HG03520 (cell line): ENCODE data around the gene UBE2L3.
"Not testable (repeated sequence)": the region's sequence is repeated elsewhere in the genome, so short reads cannot be mapped to it uniquely, and the experiment has no call there.

Source experiments
- ATAC-seq: cut with Tn5 transposase; IDR thresholded peaks from one replicate; pipeline ENCODE4 v1.9.1; 2021; ENCODE audit warnings: mild to moderate bottlenecking, moderate library complexity; ENCODE audit not compliant: unreplicated experiment

UBE2L3 gene

GRCh38 chr22:21599053-21599893, 31.8 kb downstream of the UBE2L3 start:
- no peak for ATAC-seq

GRCh38 chr22:21602579-21602978, 35.1 kb downstream of the UBE2L3 start:
- no peak for ATAC-seq

GRCh38 chr22:21603973-21604372, 36.5 kb downstream of the UBE2L3 start:
- no peak for ATAC-seq

DNA sequence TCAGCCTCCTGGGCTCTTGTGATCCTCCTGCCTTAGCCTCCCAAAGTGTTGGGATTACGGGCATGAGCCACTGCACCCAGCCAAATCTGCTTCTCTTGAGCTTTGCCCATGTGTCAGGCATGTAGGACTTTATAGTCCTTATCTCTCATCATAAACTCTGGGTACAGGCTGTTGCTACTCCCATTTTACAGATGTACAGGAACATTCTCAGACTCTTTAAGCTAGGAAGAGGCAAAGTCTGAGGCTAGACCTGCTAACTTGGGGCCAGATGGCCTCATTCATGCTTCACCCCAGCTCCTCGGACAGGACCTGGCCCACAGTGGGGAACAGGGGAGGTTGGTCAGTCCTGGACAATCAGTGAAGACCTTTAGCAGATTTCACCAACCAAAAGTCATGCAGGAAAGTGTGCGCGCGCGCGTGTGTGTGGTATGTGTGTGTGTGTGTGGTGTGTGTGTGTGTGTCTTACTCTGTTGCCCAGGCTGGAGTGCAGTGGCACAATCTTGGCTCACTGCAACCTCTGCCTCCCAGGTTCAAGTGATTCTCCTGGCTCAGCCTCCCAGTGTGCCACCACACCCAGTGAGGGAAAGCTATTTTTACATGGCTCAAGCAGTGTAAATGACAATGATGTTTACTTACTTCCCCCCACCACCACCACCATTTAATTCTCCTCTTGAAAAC, 38.5 kb downstream of the UBE2L3 start:
- ATAC-seq = no peak

- ATAC-seq = no peak
These were observed 39.3 kb downstream of the UBE2L3 start for GRCh38 chr22:21606775-21607174.

DNA sequence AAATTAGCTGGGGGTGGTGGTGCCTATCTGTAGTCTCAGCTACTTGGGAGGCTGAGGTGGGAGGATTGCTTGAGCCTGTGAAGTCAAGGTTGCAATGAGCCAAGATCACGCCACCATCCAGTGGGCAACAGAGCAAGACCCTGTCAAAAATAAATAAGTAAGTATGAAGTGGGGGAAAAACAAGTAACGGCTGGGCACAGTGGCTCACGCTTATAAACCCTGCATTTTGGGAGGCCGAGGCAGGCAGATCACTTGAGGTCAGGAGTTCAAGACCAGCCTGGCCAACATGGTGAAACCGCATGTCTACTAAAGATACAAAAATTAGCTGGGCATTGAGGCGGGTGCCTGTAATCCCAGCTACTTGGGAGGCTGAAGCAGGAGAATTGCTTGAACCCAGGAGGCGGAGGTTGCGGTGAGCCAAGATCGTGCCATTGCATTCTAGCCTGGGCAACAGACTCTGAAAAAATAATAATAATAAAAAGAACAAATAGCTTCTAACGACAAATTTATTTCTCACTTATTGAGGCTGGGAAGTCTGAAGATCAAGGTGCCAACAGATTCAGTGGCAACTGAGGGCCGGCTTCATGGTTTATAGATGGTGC, 42.1 kb downstream of the UBE2L3 start:
- ATAC-seq = not testable (repeated sequence)

DNA sequence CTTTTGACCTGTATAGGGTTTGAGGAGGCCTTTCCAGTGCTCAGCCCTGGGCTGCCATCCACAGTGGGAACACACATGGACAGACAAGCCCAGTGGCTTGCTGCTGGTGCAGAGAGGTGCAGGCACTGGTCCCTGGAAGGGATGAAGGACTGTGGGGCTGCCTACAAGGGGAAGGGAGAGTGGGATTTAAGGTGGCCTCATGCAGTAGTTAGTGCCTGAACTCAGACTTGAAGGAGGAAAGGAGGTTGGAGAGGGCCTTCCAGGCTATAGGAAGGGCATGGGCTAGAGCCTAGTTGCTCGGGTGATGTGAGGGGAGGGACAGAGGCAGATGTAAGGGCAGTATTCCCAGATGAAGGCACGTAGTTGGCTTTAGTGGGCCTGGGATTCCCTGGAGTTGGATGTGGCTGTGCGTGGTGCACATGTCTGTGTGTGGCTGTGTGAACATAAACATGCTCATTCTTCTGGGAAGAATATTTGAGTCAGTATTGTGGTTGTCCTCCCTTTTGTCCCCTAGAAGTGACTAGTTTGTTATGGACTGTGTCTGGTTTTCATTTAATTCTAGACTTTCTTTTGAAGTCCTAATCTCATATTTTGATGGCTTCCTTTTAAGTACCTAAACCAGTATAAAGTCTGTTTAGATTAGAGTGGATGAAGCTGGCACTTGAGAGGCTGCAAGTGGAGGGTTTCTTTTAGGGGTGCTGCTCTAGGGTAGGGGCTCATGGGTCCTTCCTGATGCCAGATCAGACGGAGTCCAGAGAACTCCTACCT, 43.9 kb downstream of the UBE2L3 start:
- ATAC-seq = no peak

DNA sequence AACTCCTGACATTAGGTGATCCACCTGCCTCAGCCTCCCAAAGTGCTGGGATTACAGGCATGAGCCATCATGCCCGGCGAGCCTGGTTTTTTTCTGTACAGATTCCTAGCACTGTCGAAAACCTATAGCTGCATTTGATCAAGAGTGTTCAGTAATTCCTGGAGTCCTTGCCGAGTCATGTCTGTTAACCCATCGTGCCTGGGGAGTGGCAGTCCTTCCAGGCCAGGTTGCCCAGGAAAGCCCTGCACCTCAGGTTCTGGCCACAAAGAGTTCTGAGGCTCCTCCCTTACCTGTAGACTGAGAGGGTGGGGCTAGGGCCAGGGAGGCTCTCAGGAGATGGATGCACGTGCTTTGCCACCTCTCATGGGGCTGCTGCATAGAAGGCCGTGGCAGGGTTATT, 45.3 kb downstream of the UBE2L3 start:
- no peak for ATAC-seq

DNA sequence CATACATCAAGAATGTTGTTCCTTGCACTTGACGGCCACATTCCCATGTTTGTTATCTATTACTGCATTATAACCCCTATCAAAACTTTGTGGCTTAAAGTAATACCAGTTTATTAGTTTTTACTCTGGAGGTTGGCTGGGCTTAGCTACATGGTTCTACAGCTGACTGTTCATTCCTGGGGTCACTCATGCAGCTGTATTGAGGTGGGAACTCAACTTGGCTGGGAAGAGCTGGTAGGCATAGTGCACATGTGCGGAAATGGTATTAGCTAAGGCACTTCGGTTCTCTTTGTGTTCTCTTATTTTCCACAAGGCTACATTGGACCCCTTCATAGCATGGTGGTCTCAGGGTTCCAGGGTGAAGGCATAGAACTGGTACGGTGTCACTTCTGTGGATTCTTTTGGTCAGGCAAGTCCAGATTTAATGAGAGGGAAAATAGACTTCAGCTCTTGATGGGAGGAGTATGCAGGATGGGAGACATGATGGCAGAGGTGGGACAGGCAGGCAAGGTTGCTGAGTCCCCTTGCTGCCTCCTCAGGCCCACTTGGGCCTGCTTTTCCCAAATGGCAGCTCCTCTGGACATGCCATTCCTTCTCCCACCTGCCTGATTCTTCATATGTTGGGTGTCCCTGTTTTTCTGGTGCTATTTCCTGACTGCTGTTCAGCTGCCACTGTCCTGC, 46.2 kb downstream of the UBE2L3 start:
- no peak for ATAC-seq

DNA sequence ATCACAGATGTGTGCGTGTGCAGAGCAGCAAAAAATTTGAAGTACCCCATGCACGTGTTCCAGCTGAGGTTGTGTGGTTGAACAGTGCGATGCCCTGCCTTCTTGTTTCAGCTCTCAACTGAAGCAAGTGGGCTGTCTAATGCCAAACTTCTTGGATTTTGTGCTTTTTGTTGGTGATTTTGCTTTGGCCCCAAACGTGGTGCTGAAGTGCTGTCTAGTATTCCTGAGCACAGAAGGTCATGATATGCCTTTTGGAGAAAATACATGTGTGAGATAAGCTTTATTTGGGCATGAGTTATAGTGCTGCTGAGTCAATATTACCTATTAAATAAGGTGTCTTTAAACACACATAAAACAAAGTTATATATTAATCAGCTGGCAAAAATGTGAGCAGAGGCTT, 48.2 kb downstream of the UBE2L3 start:
- no peak for ATAC-seq

GRCh38 chr22:21617337-21617736, 49.8 kb downstream of the UBE2L3 start:
- ATAC-seq = not testable (repeated sequence)

DNA sequence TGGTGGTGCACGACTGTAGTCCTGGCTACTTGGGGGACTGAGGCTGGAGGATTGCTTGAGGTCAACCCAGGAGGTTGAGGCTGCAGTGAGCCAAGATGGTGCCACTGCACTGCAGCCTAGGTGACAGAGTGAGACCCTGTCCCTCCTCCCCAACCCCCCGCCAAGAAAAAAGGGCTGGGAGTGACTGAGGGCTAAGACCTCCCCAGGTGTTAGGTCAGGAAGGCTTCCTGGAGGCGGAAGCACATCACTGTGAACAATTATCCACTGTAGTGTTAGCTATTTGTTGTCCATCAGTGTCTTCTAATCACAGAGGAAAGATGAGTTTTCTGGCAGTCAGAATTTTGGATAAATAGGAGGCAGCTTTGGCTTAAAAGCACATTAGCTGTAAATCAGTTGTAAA, 53.5 kb downstream of the UBE2L3 start:
- no peak for ATAC-seq

GRCh38 chr22:21622011-21622918, 54.8 kb downstream of the UBE2L3 start:
- no peak for ATAC-seq

DNA sequence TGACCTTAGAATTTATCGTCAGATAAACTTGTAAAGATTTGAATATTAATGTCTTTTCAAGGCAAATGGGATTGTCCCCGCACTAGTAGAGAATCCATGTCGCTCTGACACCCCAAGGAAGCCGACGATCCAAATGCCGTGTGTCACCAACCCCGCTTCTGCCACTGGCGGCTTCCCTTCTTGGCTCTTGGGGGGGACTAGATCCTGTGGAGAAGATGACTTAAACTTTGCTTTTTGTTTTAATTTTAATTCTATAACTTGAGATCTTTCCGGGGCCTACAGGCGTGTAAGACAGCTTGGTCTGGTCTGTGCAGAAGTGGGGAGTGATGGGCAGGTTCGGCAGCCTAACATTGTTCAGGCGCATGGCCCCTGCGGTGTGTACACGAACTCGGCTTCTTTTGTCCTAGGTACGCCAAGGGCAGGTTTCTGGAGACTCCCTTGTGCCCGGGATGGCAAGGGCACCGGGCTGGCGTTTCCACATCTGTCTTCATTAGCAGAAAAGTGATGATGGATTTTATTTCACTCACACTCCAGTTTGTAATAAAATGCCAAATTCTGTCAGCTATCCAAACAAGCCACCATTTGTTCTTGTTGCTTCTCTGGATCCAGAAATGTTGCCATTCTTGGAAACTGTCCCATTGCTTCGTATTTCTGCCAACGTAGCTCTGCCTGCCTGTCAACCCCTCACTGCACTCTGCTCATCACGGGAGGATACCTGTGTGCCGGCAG, 55.6 kb downstream of the UBE2L3 start:
- no peak for ATAC-seq

DNA sequence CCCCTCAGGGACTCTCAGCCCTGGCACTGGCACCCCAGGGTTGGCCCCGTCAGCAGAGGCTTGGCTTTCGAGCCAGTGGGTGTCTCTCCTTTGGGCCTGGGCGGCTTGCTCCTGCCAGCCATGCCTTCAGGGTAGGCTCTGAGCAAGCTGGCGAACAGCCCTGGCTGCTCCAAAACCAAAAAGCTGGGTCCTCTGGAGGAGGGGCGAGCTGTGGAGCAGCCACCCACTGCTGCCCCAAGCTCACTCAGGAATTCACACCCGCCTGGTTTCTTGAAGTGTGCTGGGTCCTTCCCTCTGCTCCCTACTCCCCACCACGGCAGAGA, 56.1 kb downstream of the UBE2L3 start:
- ATAC-seq = no peak

DNA sequence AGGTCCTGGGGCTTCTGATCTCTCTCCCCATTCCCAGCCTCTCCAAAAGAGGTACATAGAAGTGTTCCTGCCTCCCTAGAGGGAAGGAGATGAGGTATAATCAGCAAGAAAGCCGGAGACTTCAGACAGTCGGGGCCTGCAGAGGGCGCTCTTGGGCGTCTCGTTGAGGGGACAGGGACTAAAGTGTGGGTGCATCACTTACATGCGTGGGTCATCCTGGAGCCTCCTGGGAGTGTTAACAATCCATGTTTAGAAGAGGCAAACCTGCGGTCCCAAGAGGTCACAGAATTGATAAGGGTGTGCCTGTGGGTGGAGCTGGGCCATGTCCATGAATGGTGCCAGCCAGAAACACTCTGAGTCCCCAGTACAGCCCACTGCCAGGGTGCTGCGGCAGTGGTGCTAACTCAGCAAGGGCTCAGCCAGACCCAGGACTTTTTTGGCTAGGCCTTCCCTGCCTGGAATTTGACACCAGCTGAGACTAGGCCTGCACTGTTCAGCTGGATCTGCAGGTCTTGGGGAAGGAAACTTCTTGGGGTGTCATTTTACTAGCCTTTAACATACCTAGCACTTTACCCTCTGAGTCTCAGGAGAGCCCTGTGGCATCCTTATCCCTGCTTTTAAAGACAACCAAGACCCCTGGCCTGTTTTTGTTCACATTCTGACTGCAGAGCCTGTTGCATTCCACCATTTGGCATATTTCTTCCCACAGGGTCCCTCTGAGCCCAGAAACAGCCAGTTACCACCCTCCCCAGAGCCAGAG, 56.8 kb downstream of the UBE2L3 start:
- ATAC-seq = no peak

GRCh38 chr22:21624880-21625791, 57.6 kb downstream of the UBE2L3 start:
- ATAC-seq = no peak
